ENCODE measurements around the gene PRR29.

Gene PRR29

DNA sequence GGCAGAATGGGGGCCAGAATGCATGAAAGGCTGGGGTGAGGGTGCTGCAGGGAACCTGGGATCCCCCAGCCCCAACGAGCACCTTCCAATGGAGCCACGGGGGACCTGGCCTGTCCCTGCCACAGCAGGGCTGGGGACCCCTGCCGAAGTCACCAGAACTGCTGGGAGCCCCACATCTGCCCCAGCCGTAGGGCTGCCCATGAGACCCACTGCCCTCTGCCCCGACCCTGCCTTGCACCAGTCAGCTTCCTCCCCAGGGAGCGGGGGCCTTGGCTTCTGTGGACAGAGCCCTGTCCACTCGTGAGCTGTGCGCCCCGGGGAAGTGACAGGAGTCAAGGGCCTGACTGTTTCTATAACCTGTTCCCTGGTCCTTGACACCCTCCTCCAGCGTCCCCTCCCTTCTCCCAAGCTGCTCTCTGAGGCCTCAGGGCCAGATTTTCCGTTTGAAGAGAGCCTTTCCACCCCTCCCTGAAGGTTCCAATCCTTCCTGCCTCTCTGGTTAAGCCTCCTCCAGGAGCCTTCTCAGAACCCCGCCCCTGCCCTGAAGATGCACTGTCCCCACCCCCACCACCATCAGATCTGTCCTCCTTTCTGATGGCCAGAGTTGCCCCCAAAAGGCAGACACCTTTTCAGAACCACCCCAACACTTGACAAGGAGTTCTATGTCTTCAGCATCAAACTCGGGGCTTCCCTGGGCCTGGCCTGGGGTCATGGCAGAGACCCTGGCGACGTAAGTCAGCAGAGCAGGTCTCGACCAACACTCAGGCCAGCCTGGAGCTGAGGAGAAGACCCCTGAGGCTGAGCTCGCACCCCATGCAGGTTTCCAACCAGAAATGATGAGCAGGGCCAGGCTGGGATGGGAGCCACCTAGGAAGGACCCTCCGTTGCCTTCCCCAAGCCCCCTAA is 10.7 kb upstream of the PRR29 start:
- DNase-seq (ENCODE audit: extremely low spot score), result no peak
- TF ChIP-seq, protein P1, sequence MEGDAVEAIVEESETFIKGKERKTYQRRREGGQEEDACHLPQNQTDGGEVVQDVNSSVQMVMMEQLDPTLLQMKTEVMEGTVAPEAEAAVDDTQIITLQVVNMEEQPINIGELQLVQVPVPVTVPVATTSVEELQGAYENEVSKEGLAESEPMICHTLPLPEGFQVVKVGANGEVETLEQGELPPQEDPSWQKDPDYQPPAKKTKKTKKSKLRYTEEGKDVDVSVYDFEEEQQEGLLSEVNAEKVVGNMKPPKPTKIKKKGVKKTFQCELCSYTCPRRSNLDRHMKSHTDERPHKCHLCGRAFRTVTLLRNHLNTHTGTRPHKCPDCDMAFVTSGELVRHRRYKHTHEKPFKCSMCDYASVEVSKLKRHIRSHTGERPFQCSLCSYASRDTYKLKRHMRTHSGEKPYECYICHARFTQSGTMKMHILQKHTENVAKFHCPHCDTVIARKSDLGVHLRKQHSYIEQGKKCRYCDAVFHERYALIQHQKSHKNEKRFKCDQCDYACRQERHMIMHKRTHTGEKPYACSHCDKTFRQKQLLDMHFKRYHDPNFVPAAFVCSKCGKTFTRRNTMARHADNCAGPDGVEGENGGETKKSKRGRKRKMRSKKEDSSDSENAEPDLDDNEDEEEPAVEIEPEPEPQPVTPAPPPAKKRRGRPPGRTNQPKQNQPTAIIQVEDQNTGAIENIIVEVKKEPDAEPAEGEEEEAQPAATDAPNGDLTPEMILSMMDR (IDR thresholded peaks at IDR 0.05; ENCODE audit: control extremely low read depth, extremely low read depth, low read depth, missing control alignments), result no peak
- CTCF ChIA-PET, result interaction anchor here (0.7 to 2.0 kb wide), 5 partner anchors 38 to 146 kb away, joined by 3 to 4 read pairs (median 3); partner anchors contain the start of gene GH1
- POLR2A ChIA-PET, result no interaction called here

DNA sequence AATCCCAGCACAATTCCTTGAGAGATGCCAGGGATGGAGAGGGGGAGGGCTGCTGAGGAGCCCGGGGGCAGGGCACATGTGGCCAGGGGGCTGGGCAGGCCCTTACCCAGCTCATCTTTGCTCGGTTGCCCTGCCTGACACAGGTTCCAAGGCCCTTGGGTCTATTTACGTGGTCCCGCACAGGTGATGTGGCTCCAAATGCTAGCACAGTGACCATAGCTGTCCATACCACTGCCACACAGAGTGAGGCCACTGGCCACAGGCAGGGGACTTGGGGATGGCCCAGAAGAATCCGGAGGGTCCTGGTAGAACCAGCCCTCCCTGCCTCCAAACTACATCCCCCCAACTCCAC is 10.0 kb upstream of the PRR29 start:
- TF ChIP-seq, protein P1 (IDR thresholded peaks at IDR 0.05; ENCODE audit: control extremely low read depth, extremely low read depth, low read depth, missing control alignments), result no peak
- POLR2A ChIA-PET, result no interaction called here

GRCh38 chr17:63988741-63989621 is 9.2 kb upstream of the PRR29 start:
- CTCF ChIA-PET, result interaction anchor here (0.6 to 2.7 kb wide), 10 partner anchors 9 to 99 kb away, joined by 3 to 9 read pairs (median 4); partner anchors contain the start of genes CD79B, ICAM2 and PRR29
- DNase-seq (ENCODE audit: extremely low spot score), result no peak
- POLR2A ChIA-PET, result interaction anchor here (0.6 kb wide), 1 partner anchor 157 kb away, joined by 9 read pairs; no protein-coding TSS in a partner anchor
- TF ChIP-seq, protein P1 (IDR thresholded peaks at IDR 0.05; ENCODE audit: control extremely low read depth, extremely low read depth, low read depth, missing control alignments), result no peak

More for the DNA sequence above, 10.0 kb upstream of the PRR29 start:
- DNase-seq (ENCODE audit: extremely low spot score), result no peak
- CTCF ChIA-PET, result interaction anchor here (0.6 to 1.2 kb wide), 3 partner anchors 32 to 69 kb away, joined by 3 read pairs; partner anchors contain the start of gene ICAM2

- CTCF ChIA-PET, result interaction anchor here (0.8 to 2.7 kb wide), 20 partner anchors 9 to 106 kb away, joined by 3 to 13 read pairs (median 5); partner anchors contain the start of genes CD79B, CSHL1, GH1 and ICAM2
- TF ChIP-seq, protein P1 (IDR thresholded peaks at IDR 0.05; ENCODE audit: control extremely low read depth, extremely low read depth, low read depth, missing control alignments), result no peak
- no peak for DNase-seq (ENCODE audit: extremely low spot score)
- POLR2A ChIA-PET, result no interaction called here
Measured at GRCh38 chr17:63989622-63990345, 8.4 kb upstream of the PRR29 start.

DNA sequence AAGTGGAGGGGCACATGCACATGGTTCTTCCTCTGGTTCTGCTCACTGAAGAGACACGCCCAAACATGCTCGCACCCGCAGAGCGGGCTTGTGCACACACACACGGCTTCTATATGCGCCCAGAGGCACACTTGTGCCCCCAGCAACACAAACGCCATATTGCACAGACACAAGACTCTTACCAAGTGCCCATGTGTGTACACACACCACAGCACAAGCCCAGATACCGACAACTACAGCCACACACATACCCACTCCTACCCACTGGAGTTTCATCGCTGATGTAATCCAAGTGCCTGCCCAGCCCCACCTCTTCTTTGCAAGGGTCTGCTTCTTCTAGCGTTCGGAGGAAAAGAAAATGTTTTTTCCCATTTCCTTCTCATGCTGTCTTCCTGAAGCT is 6.5 kb upstream of the PRR29 start:
- no peak for DNase-seq (ENCODE audit: extremely low spot score)
- ChIA-PET POLR2A (no interaction called here), CTCF (interaction anchor here (1.0 to 2.7 kb wide), 4 partner anchors 38 to 142 kb away, joined by 3 to 9 read pairs (median 5); no protein-coding TSS in a partner anchor)
- TF ChIP-seq, protein P1 (IDR thresholded peaks at IDR 0.05; ENCODE audit: control extremely low read depth, extremely low read depth, low read depth, missing control alignments), result no peak

Data from GM10248 (cell line).